Measurements from ENCODE around the gene AFMID.
A peak's percentile ranks its signal among the peaks of the same experiment; 100 is the strongest.

Gene AFMID

DNA sequence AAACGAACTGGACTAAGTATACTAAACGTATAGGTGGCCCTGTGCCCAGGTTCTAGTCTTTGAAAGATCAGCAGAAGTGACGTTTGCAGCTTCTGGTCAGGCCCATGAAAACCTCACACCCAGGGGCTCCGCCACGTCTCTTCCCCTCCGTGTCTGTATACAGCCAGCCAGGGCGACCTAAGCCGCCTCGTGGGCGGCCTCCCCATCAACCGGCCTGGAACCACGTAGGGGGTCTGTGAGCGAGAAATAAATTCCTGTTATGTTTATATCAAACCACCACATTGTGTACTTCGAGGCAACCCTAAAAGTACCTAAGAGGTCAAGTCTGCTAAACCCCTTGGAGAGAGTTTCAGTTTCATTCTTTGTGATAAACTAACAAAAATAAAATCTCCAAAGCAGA is 7.1 kb upstream of the AFMID start:
- DNase-seq: no peak

DNA sequence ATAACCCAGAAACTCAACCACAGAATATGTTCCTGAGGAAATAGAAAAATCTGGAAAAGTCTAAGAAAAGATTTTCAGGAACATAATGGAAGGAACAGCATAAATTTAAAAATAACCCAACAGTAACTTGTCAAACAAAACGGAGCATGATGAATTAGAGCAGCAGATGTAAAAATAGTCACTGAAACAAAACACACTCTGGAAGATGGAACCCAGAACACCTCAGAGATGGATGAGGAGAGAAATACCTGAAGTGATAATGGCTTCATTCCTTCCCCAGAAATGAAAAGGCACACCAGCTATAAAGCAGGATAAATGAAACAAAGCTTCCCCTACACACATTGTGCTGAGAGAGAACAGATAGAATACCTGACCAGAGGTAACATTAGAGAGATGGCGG is 6.7 kb upstream of the AFMID start:
- DNase-seq: no peak

DNA sequence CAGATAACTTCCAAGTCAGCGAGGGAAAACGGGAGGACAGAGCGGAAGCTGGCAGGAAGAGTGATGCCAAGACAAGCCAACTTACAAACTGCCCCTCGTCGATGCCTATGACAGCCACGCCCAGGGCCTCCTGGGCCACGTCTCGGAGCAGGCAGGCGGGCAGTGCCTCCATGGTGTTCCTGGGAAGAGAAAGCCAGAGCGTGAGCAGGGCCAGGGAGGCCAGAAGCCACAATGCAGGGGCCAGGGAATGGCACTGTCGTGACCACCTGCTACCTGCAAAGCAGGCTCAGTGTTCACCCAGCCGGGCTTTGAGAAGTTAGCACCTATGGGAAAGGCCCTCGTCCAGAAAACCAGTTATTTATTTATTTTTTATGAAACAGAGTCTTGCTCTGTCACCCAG is 4.7 kb upstream of the AFMID start:
- DNase-seq: no peak

DNA sequence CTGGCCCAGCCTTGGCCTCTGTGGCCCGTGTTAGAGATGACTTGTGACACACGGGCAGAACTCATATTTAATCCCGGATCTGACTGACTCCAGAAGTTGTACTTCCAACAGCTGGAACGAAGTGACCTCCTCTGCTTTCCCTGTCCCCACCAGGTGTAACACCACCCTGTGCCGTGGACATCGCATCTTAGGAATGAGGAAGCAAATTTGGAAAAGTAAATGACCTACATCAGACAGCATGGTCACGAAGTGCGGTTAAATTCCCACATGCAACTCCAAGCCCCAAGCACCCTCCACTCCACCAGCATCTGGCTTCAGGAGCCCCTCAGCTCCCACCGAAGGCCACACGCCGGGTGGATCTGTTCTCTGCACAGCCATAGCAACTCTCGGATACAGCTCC is 3.2 kb upstream of the AFMID start:
- no peak for DNase-seq

DNA sequence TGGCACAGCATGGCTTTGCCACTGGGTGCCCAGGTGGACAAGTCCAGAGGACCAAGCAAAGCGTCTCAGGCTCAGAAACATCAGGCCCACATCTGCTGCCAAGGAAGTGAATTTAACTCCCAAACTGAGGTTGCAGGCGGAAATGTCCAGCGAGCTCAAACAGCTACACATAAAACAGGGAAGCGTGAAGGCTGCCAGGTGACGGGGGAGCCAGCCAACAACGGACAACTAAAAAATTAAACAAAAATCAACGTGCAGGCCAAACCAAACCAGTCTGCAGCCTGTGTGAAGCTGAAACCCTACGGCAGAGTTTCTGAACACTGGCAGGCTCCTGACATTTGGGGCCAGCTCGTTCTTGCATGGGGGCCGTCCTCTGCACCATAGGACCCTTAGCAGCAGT is 2.8 kb upstream of the AFMID start:
- DNase-seq: no peak

DNA sequence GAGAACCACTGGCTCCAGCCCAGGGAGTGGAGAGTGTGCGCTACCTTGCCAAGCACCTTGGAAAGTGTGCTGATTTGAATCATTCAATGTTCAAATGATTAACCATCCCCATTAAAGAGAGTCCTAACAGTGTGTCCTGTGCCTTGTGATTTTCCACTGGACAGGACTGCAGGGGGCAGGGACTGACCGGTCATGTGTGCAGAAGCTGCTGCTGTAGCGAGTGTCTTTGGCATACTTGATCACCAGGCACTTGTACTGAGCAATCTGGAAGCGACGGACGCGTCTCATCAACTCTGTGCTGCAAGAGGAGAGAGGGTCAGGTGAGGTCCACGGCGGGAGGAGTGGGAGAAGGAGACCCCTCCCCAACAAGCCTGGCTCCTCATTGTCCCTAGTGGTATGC is 2.3 kb upstream of the AFMID start:
- DNase-seq: no peak

DNA sequence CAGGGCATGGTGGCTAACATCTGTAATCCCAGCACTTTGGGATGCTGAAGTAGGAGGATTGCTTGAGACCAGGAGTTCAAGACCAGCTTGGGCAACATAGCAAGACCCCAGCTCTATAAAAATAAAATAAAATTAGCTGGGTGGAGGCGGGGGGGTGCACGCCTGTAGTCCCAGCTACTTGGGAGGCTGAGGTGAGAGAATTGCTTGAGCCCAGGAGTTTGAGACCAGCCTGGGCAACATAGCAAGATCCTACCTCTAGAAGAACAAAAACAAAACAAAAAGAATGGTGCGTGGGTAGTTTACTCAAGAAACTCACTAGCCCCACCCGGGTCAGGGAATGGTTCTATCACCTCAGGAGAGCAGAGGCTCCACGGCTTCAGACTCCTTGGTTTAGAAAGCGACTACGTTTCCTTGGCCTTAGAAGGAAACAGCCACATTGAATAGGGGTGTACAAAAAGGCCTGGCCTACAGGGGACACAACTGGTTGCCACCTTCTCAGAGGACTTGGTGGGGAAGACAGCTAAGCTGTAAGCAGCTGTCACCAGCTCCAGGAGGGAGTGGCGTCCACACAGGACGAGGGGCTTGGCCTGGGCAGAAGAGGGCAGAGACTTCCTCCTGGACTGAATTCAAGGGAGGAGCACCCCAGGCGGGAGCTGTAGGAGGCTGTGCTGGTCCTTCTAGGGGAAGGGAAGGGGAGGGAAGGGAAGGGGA is 1.0 kb upstream of the AFMID start:
- DNase-seq: no peak

DNA sequence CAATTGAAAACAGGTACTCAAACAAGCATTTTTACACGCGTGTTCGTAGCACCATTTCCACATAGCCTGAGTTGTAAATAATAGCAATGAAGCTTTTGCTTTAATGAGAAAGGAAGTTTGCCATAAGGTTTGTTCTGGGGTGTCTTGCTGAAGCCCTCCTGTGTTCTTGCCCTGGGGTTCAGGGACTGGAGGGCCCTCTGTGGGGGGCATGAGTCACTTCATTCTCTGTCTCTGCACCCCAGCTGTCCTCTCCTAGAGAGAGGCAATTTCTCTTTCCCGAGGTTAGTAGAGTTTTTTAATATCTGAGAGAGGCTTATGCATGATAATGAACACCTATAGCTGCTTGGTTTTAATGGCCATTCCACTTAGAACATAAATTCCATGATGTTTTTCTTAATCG is 9.6 kb downstream of the AFMID start:
- no peak for DNase-seq

DNA sequence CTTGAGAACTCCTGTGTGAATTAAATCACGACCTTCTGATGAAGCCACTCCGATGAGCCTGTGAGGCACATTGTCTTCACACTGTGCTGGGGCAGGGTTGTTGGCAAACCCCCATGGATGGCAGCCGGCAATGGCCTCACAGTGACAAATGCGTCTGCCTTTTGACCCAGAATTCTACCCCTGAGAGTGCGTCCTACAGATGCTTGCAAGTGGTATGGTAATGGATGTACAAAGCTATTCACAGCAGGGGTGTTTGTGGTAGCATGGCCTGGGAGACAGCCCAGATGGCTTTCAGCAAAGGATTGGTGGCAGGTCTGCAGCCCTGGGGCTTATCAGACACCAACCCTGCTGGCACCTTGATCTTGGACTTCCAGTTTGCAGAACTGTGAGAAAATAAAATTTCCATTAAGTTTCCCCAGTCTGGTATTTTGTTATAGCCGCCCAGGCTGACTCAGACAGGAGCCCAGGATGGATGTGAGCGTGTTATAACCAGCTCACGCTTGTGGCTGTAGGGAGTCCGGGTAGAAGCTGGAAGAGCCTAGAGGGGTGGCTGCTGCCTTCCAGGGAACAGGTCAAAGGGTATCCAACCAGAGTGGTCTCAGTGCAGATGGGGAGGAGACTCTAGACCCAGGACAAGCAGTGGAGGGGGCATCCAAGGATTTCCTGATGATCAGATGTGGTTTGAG is 10.1 kb downstream of the AFMID start:
- DNase-seq: no peak

DNA sequence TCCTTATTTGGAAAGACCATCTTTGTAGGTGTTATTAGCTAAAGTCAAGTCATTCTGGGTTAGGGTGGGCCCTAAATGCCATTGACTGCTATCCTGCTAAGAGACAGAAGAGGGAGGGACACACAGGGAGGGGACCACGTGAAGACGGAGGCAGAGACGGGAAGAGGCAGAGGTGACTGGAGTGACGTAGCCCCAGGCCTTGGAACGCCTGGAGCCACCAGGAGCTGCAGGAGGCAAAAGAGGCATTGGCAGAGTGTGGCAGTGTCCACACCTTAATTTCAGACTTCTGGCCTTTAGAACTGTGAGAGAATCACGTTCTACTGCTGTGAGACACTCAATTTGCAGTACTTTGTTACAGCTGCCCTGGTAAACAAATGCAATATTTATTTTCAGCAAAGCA is 13.3 kb downstream of the AFMID start:
- DNase-seq: no peak

DNA sequence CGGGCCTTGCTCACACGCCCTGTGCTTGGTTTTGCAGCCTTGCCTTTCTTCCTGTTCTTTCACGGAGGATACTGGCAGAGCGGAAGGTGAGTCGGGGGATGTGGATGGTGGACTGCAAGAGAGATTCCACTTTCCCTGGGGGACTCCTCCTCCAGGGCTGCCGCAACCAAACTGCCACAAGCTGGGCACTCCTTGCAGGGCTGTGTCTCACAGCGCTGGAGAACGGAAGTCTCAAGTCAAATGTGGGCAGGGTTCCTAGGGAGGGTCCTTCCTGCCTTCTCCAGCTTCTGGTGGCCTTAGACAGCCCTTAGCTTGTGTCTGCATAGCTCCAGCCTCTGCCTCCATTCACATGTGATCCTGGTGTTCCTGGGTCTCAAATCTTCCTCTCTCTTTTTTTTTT is 15.5 kb downstream of the AFMID start:
- DNase-seq: no peak

DNA sequence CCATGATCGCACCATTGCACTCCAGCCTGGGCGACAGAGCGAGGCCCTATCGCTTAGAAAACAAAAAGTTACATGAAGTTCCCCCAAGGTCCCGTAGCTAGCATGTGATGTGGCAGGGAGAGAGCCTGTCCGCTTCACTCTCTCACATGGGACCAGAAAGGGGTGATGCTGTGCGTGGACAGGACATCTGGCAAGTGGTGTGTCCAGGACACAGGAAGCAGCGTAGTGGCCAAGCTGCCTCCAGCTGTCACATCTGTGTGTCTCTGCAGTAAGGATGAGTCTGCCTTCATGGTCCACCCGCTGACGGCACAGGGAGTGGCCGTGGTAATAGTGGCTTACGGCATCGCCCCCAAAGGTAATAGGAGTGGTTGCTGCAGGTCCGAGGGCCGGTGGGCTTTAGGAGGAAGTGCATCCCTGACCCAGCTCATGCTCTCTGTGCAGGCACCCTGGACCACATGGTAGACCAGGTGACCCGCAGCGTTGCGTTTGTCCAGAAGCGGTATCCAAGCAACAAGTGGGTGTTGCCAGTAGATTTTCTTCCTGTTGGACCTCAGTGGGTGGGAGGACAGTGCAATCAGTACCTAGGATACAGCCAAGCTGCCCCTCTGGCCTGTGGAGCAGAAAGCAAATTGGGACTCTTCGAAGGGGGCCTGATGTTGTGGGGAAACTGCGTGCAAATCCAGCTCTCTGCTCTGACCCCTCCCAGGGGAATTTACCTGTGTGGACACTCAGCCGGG is 17.4 kb downstream of the AFMID start:
- no peak for DNase-seq

DNA sequence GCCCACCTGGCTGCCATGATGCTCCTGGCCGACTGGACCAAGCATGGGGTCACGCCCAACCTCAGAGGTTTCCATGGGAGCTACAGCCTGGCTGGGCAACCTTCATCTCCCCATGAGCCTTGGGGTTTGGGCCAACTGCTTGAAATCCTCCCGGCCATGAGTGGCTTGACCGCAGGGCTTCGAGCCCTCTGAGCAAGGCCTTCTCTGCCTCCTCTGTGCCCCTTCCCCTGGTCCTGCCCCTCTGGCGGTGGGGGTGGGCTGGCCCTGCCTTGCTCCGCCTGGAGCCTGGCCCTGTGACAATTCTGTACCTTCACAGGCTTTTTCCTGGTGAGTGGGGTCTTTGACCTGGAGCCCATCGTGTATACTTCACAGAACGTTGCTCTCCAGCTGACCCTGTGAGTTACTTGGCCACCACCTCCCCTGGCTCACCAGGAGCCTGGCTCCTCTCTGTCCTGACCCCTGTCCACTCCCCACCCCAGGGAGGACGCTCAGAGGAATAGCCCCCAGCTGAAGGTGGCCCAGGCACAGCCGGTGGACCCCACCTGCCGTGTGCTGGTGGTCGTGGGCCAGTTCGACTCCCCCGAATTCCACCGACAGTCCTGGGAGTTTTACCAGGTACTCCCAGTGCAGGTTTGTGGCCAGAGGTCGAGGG is 18.1 kb downstream of the AFMID start:
- no peak for DNase-seq

DNA sequence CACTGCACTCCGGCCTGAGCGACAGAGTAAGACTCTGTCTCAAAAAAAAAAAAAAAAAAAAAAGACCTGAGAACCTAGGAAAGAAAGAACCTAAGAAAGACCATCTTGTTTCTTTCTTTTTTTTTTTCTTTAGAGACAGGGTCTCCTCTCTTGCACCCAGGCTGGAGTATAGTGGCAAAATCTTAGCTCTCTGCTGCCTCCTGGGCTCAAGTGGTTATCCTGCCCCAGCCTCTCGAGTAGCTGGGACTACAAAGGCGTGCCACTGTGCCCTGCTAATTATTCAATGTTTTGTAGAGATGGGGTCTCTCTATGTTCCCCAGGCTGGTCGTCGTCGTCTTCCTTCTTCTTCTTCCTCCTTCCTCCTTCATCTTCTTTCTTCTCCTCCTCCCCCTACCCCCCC is 19.1 kb downstream of the AFMID start:
- no peak for DNase-seq

DNA sequence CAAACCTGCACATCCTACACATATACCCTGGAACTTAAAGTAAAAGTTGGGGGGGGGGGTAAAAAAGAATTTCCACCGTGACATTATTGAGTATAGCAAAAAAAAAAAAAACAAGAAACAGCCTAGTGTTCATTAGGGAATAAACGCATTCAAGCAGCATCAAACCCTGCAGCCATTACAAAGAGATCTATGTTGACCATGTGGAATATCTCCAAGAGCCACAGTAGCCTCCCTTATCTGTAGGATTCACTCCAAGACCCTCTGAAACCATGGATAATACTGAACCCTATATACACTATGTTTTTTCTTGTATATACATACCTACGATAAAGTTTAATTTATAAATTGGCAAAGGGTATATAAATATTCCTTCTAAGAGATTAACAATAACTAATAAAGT is 21.3 kb downstream of the AFMID start:
- no peak for DNase-seq

DNA sequence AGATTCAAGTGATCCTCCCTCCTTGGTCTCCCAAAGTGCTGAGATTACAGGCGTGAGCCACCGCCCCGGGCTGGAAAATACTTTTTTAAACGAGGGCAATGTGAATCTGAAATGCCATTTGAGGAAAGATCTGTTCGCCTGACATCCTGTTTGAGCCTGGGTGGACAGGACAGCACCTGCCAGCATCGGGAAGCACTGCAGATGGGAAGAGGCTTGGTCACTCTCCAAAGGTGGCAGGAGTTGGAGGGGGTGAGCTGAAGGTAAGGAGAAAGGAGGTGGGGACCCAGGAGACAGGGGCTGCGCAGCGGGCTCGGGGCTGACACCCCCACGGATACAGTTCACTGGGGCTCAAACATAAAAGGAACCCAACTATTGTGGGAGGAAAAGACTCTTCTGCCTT is 22.9 kb downstream of the AFMID start:
- no peak for DNase-seq

DNA sequence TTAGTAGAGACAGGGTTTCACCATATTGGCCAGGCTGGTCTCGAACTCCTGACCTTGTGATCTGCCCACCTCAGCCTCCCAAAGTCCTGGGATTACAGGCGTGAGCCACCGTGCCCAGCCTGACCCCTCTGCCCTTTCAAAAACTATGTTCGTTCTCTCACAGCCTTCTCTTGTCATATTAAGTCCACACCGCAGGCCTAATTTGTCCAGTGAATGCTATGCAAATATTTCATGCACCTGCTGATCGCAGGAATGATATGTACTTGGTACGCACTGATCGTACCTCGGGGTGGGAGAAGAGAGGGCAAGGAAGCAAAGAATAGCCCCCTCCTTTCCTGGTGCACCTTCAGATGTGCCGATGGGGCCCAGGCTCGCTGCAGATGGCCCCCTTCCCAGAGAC is 23.9 kb downstream of the AFMID start:
- DNase-seq: no peak

DNA sequence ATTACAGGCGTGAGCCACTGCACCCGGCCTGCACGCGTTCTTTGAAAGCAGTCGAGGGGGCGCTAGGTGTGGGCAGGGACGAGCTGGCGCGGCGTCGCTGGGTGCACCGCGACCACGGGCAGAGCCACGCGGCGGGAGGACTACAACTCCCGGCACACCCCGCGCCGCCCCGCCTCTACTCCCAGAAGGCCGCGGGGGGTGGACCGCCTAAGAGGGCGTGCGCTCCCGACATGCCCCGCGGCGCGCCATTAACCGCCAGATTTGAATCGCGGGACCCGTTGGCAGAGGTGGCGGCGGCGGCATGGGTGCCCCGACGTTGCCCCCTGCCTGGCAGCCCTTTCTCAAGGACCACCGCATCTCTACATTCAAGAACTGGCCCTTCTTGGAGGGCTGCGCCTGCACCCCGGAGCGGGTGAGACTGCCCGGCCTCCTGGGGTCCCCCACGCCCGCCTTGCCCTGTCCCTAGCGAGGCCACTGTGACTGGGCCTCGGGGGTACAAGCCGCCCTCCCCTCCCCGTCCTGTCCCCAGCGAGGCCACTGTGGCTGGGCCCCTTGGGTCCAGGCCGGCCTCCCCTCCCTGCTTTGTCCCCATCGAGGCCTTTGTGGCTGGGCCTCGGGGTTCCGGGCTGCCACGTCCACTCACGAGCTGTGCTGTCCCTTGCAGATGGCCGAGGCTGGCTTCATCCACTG is 27.0 kb downstream of the AFMID start, which contains the start of gene BIRC5:
TSS of gene BIRC5 (plus strand) at position 238 of the 690 bp plus-strand sequence. CDS start at position 302, 64 bp downstream.
- peak; percentile 91 for DNase-seq

DNA sequence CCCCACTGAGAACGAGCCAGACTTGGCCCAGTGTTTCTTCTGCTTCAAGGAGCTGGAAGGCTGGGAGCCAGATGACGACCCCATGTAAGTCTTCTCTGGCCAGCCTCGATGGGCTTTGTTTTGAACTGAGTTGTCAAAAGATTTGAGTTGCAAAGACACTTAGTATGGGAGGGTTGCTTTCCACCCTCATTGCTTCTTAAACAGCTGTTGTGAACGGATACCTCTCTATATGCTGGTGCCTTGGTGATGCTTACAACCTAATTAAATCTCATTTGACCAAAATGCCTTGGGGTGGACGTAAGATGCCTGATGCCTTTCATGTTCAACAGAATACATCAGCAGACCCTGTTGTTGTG is 27.5 kb downstream of the AFMID start:
- no peak for DNase-seq

DNA sequence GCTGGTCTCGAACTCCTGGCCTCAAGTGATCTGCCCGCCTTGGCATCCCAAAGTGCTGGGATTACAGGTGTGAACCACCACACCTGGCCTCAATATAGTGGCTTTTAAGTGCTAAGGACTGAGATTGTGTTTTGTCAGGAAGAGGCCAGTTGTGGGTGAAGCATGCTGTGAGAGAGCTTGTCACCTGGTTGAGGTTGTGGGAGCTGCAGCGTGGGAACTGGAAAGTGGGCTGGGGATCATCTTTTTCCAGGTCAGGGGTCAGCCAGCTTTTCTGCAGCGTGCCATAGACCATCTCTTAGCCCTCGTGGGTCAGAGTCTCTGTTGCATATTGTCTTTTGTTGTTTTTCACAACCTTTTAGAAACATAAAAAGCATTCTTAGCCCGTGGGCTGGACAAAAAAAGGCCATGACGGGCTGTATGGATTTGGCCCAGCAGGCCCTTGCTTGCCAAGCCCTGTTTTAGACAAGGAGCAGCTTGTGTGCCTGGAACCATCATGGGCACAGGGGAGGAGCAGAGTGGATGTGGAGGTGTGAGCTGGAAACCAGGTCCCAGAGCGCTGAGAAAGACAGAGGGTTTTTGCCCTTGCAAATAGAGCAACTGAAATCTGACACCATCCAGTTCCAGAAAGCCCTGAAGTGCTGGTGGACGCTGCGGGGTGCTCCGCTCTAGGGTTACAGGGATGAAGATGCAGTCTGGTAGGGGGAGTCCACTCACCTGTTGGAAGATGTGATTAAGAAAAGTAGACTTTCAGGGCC is 32.4 kb downstream of the AFMID start:
- no peak for DNase-seq

DNA sequence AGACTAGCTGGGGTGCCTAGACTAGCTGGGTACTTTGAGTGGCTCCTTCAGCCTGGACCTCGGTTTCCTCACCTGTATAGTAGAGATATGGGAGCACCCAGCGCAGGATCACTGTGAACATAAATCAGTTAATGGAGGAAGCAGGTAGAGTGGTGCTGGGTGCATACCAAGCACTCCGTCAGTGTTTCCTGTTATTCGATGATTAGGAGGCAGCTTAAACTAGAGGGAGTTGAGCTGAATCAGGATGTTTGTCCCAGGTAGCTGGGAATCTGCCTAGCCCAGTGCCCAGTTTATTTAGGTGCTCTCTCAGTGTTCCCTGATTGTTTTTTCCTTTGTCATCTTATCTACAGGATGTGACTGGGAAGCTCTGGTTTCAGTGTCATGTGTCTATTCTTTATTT is 35.9 kb downstream of the AFMID start:
- no peak for DNase-seq

DNA sequence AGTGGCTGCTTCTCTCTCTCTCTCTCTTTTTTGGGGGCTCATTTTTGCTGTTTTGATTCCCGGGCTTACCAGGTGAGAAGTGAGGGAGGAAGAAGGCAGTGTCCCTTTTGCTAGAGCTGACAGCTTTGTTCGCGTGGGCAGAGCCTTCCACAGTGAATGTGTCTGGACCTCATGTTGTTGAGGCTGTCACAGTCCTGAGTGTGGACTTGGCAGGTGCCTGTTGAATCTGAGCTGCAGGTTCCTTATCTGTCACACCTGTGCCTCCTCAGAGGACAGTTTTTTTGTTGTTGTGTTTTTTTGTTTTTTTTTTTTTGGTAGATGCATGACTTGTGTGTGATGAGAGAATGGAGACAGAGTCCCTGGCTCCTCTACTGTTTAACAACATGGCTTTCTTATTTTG is 36.6 kb downstream of the AFMID start:
- DNase-seq: no peak
